ENCODE measurements around the gene IMPA2. TPM values are rescaled to one million over a fixed set of nuclear protein-coding genes. Genes with fewer than 3 reads are reported as not detected.
"Not testable (repeated sequence)": the region's sequence is repeated elsewhere in the genome, so short reads cannot be mapped to it uniquely, and the experiment has no call there.

Gene IMPA2
- total RNA-seq, 2 donors from 2014 or later, result 17.2 to 28.4 TPM

DNA sequence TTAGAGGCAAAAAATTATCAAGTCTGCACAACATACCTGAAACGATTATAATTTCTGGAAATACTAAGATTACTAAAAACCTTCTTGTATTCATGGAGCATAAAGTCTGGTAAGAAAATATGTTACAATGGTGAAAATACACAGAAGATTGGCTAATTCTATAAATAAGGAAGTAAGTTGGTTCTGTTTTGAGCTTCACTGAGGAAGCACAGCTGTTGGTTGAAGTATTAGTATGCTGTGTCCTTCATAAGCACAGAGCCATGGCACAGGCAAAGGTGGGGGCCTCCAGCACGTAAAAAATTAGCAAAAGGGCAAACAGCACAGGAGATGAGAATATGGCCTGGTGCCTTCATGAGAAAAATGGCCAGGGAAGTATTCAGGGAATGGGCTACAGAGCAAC is 72.0 kb downstream of the IMPA2 start:
- peak in 1 of 2 donors; percentile 44 for ATAC-seq
- DNase-seq, result no peak
- intact Hi-C loops (cut with DNase I), result no loop called here

DNA sequence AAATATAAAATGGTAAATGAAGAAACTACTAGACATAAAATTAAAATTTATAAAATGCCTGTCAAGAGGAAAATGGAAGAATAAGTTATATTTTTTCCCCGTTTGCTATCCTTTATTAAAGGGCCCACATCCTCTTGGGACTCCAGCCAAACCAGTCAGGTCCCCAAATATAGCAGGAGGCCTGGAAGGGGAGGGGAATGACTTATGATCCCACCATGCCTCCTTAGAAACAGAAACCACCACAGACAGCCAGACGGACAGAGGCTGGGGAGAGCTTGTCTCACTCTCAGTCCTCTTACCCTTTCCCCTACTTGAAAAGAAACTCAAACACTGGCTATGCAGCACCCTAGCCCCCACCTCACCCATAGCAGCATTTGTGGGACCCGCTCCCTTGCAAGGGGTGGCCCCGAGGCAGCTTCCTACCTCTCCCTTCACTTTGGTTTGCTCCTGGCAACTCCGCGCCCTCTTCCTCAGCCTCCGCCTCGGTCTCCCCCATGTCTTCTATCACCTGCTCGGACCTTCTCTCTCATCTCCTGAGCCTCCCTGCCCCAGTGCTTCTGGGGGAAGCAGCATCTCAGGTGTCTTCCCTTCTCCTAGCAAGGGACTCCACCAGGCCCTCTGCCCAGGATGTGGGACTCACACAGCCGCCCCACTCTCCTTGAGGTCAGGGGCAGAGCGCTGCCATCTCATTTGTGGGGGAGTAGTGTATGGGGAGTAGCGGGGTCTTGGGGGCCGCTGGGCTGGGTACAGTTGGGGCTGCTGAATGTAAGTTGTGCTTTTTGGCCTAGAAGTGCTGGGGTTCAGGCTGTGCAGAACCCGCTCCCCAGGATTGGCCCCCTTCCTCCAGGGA is 75.0 kb downstream of the IMPA2 start:
- DNase-seq, result no peak
- intact Hi-C loops (cut with DNase I), result no loop called here
- ATAC-seq, result no peak

DNA sequence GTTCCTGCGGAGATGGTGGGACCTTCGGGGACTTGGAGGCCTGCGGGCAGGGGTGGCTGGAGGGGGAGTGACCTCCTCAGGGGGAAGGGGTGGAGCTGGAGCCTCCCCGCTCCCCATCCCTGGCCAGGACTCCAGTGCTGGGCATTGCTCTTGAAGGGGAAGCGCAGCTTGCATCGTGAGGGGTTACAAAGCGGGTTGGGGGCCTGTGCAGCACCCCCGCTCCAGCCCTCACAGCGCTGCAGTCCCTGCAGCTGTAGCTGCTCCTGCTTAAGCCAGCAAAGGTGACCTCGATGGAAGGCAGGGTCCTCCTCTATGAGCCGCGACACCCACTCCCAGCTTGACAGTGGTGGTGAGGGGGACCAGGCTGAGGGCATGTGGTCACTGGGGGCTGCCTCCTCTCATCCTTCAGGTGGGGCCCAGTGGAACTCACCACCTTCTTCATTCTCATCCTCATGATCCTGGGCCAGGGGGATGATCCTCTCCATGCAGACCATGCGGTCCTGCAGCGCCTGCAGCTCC is 75.6 kb downstream of the IMPA2 start:
- DNase-seq, result no peak
- ATAC-seq, result no peak
- intact Hi-C loops (cut with DNase I), result no loop called here

DNA sequence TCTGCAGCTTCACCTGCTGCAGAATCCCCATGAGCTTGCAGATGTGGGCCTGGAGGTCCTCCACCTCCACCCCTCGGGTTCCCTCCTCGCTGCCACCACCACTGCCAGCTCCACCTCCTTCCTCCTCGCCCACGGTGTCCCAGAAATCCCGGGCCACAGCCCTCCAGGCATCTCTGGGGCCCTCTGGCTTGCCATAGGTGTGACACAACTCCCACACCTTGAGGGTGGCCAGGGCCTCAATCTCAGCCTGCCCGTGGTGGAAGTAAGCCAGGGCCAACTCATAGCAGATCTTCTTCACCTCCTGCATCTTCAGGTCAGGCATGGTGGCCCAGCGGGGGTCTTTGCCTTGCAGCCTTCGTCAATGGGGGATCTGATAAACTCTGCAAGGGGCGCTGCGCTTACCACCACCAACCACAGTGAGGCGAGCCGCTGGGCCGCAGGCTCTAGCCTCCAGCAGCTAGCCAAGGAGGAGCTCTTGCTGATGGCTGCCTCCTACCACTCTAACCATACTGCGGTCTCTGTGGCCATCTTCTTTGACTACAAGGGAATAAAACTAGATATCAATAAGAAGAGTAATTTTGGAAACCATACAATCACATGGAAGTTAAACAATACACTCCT is 76.2 kb downstream of the IMPA2 start:
- ATAC-seq (no peak), DNase-seq (no peak)
- intact Hi-C loops (cut with DNase I), result no loop called here

DNA sequence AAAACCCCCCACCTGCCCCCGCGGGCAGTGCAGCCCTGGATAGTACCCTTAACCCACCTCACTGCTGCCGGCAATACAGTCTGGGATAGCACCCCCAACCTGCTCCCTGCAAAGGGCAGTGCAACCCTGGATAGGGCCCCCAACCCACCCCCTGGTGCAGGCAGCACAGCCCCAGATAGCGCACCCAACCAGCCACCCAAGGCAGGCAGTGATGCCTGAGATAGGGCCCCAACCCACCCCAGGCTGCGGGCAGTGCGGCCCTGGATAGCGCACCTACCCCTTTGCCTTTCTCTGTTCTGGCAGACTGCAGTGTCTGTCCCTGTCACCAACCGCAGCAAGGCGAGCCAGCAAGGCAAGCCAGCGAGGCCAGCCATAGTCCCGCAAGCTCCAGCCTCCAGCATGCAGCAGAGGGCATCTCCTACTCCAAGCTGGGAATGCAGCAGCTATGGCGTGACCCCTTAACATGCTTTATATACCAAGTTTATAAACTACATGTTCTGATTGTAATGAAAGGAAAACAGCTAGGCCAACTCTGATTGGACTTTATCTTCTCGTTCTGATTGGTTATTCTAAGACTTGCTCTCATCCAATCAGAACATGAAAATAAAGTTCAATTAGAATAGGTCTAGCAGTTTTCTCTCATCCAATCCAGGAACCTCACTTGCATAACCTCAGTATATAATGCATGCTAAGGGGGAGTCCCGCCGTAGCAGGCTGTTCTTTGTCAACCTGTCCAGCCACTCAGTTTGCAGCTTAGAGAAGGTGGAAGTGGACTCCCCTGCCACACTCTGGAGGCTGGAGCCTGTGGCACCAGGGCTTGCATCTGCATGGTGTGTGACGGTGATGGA is 78.3 kb downstream of the IMPA2 start:
- DNase-seq (no peak), ATAC-seq (no peak)
- intact Hi-C loops (cut with DNase I), result no loop called here

DNA sequence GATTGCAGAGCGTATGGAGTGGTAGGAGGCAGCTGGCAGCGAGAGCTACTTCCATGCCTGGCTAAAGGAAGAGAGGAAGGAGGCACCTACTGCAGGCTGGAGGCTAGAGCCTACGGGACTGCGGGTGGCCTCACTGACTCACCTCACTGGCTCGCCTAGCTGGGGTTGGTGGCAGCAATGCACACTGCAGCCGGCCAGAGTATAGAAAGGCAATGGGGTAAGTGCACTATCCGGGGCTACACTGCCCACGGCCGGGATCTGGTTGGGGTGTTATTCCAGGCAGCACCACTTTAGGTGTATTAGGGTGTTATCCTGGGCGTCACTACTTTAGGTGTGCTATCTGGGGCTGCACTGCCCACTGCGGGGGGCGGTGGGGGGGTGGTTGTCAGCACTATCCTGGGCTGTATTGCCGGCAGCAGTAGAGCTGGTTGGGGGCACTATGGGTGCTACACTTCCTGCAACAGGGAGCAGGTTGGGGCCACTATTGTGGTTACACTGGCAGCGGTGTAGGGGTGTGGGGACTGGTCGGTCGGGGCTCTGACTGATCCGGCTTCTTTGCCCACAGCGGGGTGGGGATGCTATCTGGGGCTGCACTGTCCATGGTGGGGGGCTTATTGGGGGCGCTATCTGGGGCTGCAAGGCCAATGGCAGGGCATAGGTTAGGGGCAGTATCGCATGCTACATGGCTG is 79.0 kb downstream of the IMPA2 start:
- DNase-seq, result no peak
- intact Hi-C loops (cut with DNase I), result no loop called here
- ATAC-seq, result no peak

DNA sequence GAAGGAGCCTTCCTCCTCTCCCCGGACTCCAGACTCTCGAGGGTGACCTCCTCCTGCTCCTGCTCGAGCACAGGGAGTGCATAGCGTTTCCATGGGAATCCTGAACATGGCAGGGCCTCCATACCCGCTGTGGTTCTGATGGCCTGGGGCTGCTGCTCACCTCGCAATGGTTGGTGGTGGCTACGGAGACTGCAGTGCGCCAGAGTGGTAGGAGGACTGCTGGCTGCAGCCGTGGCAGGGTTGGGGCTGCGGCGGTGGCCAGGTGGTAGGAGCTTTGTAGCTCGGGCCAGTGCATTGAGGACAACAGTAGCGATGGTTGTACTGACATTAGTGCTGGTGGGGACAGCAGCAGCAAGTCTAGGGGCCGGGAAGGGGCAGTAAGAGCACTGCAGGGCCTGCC is 80.4 kb downstream of the IMPA2 start:
- intact Hi-C loops (cut with DNase I), result no loop called here
- DNase-seq (no peak), ATAC-seq (no peak)

DNA sequence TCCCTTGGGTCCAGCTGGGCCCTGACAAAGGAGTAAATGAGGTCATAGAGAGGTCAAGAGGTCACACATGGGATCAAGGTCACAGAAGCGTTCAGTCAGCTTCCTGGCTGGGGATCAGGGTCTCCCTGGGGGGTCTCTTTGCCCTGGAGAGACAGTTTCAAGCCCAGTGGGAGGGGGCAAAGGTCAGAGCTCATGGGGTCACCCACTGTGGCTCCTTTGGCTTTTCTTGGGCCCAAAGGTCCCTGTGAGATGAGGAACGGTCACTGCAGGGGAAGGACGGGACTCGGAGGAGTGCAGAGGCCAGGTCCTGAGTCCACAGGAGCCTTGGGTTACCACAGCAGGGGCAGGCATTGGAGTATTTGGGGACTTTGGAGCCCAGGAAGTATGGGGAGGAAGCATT is 81.7 kb downstream of the IMPA2 start:
- intact Hi-C loops (cut with DNase I), result no loop called here
- no peak for ATAC-seq
- DNase-seq, result no peak

DNA sequence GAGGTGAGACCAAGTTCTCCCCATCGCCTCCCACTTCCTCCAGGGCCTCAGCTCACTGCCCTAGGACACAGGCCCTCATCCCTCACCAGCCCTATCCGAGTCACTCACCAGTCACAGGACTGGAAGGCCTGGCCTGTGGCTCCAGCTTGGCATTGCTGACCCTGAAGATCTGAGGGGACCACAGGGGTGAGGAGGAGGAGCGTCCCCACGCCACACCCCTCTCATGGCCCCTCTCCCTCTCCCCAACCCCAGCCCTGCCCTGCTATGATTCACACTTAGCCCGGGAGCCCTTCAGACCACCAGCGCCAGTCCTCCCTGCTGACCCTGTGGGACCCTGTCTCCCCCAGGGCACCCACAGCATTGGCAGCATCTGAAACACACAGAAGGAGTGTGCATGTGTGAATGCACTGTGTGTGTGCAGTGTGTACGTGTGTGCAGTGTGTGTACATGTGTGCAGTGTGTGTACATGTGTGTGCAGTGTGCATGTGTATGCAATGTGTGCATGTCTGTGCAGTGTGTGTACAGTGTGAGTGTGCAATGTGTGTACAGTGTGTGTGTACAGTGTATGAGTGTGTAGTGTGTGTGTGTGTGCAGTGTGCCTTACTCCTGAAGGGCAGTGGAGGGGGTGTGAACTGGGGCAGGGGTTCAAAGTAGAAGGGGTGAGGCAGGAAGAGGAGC is 82.9 kb downstream of the IMPA2 start:
- DNase-seq, result no peak
- no peak for ATAC-seq
- intact Hi-C loops (cut with DNase I), result no loop called here

DNA sequence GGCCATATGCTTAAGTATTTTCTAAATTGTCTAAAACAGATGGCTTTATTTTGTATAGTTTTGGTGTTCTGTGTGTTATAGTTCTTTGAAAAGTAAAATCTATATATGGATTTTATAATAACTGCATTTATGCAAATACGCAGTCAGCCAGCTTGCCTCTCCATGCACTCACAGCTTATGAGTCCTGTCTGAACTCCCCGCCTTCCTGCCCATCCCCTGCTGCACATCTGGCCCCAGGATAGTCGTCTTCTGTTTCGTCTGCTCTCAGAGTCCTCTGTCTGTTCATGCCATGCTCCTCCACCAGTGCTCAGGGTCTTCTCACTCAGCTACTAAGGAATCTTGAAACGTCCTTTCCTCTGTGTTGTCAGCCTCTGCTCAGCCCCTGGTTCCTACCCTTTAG is 84.1 kb downstream of the IMPA2 start:
- intact Hi-C loops (cut with DNase I), result no loop called here
- no peak for ATAC-seq

DNA sequence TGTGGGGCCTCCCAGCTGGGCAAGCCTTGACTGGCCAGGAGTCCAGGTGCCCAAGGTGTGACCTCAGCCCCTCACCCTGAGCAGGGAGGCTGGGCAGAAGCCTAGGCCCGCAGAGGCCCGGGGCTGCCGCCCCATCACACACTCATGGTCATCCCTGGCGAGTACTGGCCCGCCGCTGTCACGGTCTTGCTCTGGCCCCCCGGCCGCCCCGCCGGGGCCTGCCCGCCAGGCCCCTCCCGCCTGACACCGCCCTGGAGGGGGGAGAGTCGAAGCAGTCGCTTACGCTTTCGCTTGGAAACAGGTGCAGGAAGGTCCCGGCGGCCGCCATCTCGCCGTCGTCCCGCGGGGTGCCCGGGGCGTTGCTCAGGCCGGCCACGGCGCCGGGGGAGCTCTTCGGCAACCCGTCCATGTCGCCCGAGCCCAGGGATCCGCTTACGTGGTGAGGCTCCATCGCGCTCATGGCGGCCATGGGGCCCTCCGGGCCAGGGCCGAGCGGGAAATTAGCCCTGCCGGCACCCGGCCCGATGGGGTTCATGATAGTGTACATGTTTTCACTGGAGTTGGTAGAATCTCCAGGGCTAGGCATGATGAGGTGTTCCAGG is 85.7 kb downstream of the IMPA2 start:
- DNase-seq (no peak), ATAC-seq (no peak)
- intact Hi-C loops (cut with DNase I), result no loop called here

More for the DNA sequence above, 84.1 kb downstream of the IMPA2 start:
- DNase-seq, result no peak

DNA sequence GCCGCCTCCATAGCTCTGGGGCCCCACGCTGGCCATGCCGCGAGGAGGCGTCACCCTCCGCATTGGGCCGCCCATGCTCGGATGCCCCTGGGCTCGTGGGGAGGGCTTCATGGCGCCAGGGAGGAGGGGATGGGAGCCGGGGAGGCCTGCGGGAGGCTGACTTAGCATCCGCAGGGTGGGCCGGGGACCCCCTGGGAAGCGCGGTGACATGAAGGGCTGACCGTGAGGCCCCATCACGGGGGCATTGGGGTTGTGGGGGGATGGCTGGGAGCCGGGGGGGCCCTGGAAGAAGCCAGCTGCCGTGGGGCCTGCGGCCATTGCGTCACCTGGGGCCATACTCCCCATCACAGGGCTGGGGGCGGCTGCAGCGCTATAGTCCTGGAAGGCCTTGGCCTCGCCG is 86.4 kb downstream of the IMPA2 start:
- no peak for DNase-seq
- intact Hi-C loops (cut with DNase I), result no loop called here
- ATAC-seq, result no peak

DNA sequence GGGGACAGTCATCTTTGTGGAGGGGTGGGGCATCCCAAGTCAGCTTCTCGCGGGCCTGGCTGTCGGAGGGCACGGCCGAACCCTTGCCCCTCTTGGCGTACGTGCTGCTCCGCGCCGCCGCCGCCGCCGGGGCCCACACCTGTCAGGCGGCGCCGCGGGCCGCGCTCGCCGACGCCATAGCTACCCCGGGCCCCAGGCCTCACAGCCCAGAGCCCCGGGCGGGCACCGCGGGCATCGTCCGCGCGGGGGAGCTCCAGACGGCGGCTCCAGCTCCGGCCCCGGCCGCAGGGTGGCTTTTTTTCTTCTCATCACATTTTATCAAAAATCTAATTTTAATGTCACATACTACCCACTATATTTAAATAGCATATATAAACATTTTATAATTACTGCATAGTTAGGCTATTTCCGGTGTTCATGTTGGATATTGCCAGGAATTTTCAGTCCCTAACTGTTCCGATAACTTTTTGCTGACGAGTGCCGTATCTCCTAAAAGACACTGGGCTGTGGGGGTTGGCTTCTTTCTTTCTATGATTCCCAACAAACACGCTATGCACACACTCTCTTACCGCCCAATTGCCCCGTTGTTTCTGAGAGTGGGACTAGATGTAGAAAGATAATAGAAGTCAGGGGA is 87.1 kb downstream of the IMPA2 start:
- DNase-seq; intact Hi-C loops (cut with DNase I): not testable (repeated sequence)
- ATAC-seq, result peak in 1 of 2 donors; percentile 73

DNA sequence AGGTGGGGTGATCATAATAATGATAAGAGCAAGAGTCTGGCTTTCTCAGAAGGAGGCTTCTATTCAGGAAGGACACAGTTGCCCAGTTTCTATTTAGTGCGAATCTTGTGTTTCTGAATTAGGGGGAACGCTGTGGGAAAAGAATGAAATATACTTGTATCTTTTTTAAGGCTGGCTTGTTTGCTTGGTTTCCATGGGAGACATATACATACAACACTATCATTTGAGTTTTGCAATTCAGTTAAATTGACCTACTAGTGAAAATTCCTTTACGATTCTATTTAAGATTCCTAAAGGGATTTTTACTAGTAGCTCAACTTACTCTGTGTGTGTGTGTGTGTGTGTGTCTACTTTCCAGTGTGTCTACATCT is 87.6 kb downstream of the IMPA2 start:
- intact Hi-C loops (cut with DNase I), result no loop called here
- DNase-seq (no peak), ATAC-seq (no peak)

DNA sequence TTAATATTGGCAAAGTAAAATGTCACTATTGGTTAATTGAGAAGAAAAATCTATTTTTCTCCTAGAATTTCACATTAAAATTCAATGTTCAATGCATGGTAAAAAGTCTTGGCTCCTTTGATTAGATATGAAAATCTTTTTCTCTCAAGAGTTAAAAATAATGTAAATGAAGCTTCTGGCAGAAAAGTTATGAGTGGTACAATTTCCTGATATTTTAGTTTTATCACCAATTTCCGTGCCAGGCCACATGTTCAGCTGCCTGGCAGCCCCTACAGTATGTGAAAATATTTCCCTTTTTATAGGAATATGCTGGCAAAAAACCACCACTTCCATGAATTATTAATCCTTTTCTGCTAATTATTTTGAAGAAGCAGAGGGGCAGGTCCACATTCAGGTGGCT is 89.8 kb downstream of the IMPA2 start:
- intact Hi-C loops (cut with DNase I), result not testable (repeated sequence)

DNA sequence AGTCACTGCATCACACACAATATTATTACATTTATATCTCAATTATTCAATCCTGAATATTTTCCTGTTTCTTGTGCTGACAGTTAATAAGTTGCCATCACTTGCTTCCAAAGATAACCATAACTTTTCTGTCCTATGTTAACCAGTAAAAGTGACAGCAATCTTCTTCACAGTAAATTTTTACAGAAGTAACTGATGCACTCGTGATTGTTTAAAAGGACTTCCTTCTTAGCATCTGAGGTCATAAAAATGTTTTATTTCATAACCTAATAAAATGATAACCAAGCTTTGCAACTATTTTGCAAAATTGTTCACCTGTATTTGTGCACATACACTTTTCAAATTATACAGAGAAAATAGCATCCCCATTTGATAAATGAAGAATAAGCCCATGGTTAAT is 91.7 kb downstream of the IMPA2 start:
- no peak for ATAC-seq
- DNase-seq, result no peak
- intact Hi-C loops (cut with DNase I), result no loop called here

More for the DNA sequence above, 89.8 kb downstream of the IMPA2 start:
- not testable (repeated sequence) for DNase-seq, ATAC-seq

DNA sequence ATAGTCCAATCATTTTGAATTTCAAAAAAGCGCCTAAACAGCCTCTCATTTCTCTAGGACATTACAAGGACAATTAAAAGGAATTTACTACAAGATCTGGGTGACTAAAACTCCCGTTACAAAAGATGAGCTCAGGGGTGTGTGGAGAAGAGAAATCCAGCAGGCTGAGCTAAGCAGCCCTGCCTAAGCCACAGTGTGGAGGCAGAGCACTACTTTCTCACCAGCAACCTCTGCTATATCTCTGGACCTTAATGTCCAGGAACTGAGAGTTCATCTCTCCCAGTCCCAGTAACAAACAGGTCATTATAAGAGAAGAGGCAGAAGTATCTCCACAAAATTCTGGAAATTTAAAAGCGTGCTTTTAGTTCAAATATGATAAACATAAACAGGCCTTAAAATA is 93.4 kb downstream of the IMPA2 start:
- DNase-seq (no peak), ATAC-seq (no peak)
- intact Hi-C loops (cut with DNase I), result no loop called here

Data from left cardiac atrium (tissue), 4 donors.